Hematopoietic multipotent progenitor cell treated with erythropoietin and hydrocortisone succinate and interleukin-3 and kit ligand, for 8 days (in vitro differentiated cells): Measurements from ENCODE around the gene GRAPL.
"Not testable (repeated sequence)": the region's sequence is repeated elsewhere in the genome, so short reads cannot be mapped to it uniquely, and the experiment has no call there.

Experiments used
- DNase-seq: peaks from one replicate; pipeline ENCODE4 v3.0.0-alpha.2; 2015

Gene GRAPL

DNA sequence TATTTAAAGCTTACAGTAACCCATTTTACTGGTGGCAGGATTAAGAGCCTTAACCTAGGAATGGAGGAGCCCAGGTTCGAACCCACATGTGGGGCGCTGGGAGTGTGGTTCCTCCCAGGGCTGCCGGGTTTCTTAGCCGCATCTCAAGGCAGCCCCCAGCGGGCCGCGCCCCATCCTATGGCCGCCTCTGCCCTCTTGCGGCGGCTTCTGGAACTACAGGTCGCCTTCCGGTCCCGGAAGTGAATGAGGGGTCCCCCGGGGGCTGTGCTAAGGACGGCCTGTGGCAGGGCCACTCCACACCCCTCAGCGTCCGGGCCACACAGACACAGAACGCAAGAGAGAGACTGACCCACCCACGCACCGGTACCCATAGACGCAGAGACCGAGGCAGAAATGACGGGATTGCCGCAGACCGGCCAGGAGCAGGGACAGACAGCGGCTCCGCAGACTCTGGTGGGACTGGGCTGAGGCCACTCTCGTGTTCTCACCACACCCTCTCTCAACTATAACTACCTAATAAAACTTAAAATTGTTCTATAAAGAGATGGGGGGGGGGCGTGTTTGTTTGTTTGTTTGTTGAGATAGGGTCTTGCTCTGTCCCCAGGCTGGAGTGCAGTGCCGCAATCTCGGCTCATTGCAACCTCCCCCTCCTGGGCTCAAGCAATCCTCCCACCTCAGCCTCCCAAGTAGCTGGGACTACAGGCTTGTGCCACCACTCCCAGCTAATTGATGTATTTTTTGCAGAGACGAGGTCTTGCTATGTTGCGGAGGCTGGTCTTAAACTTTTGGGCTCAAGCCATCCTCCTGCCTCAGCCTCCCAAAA is 69.2 kb downstream of the GRAPL start:
- not testable (repeated sequence) for DNase-seq

- not testable (repeated sequence) for DNase-seq
Measured at GRCh38 chr17:19202448-19202847, 75.1 kb downstream of the GRAPL start.

GRCh38 chr17:19203429-19203828 is 76.0 kb downstream of the GRAPL start:
- not testable (repeated sequence) for DNase-seq
